ENCODE results near the gene DAPK1. TPM values are rescaled to one million over a fixed set of nuclear protein-coding genes. Genes with fewer than 3 reads are reported as not detected.
A peak's percentile ranks its signal among the peaks of the same experiment; 100 is the strongest.

The DAPK1 gene
- total and polyA plus RNA-seq, 8 donors, result 78.2 to 242 (median 215) TPM

- Histone ChIP-seq H3K4me3 (no peak overlapping the region), H3K9me3 (no peaks in the 10 kb centered on the region), H3K4me1 (peaks cover 8 to 37% of the 10 kb centered on the region in 2 donors), H3K27me3 (no peaks in the 10 kb centered on the region), H3K27ac (no peak overlapping the region), H3K36me3 (peaks cover 0 to 38% of the 10 kb centered on the region in 2 donors)
- DNase-seq (no peak), ATAC-seq (no peak)
- intact Hi-C loops (cut with DNase I), result no loop called here
- TF ChIP-seq CTCF (IDR thresholded peaks at IDR 0.05), result no peak
Observed at GRCh38 chr9:87708986-87709728, 211.5 kb downstream of the DAPK1 start.

- H3K9me3 ChIP-seq, result no peaks in the 10 kb centered on the region
- DNase-seq (no peak), ATAC-seq (no peak)
- no peak overlapping the region for H3K4me3 ChIP-seq
- peaks cover 0 to 33% of the 10 kb centered on the region in 2 donors for H3K36me3 ChIP-seq
- no peak overlapping the region for H3K27ac ChIP-seq
- intact Hi-C loops (cut with DNase I), result no loop called here
- no peak for TF ChIP-seq CTCF (IDR thresholded peaks at IDR 0.05)
- peaks cover 10 to 49% of the 10 kb centered on the region in 2 donors for H3K4me1 ChIP-seq
- no peaks in the 10 kb centered on the region for H3K27me3 ChIP-seq
Observed at GRCh38 chr9:87710443-87710842, 212.8 kb downstream of the DAPK1 start.

- Histone ChIP-seq H3K4me1 (peaks cover 10 to 54% of the 10 kb centered on the region in 2 donors), H3K36me3 (peaks cover 0 to 17% of the 10 kb centered on the region in 2 donors), H3K4me3 (no peak overlapping the region), H3K27ac (peak overlapping the region in 1 of 2 donors; percentile 77), H3K27me3 (no peaks in the 10 kb centered on the region), H3K9me3 (no peaks in the 10 kb centered on the region)
- DNase-seq, result peak in 3 of 4 donors; percentile 51 to 69 (median 66)
- TF ChIP-seq CTCF (IDR thresholded peaks at IDR 0.05), result no peak
- intact Hi-C loops (cut with DNase I), result no loop called here
- ATAC-seq, result peak; percentile 47
Observed at GRCh38 chr9:87711857-87712800, 214.5 kb downstream of the DAPK1 start.

GRCh38 chr9:87712801-87713277, 215.2 kb downstream of the DAPK1 start:
- no peak for TF ChIP-seq CTCF (IDR thresholded peaks at IDR 0.05)
- Histone ChIP-seq H3K9me3 (no peaks in the 10 kb centered on the region), H3K36me3 (peaks cover 0 to 11% of the 10 kb centered on the region in 2 donors), H3K27ac (peak overlapping the region in 1 of 2 donors; percentile 77), H3K27me3 (no peaks in the 10 kb centered on the region), H3K4me1 (peaks cover 10 to 51% of the 10 kb centered on the region in 2 donors), H3K4me3 (no peak overlapping the region)
- intact Hi-C loops (cut with DNase I), result no loop called here
- DNase-seq, result no peak
- ATAC-seq, result no peak
